Breast epithelium (tissue), 3 donors: Measurements from ENCODE around the gene LYZL2.

ENCODE experiments used
- CTCF ChIP-seq, 3 donors: fragments of 450-650 bp; IDR thresholded peaks; one replicate each; pipeline ENCODE4 v1.5.1; 2016 to 2017; ENCODE audit warnings: antibody characterized with exemption in 3 of 3, mild to moderate bottlenecking in 3 of 3, moderate library complexity in 3 of 3
- POLR2A ChIP-seq: fragments of 450-650 bp; IDR thresholded peaks from one replicate; pipeline ENCODE4 v1.6.1; 2016; ENCODE audit warnings: antibody characterized with exemption, mild to moderate bottlenecking, moderate library complexity

GRCh38 chr10:30674796-30675195 lies 45.2 kb upstream of the LYZL2 start:
- no peak for TF ChIP-seq CTCF (IDR thresholded peaks at IDR 0.05)
- no peak for TF ChIP-seq POLR2A
